Measurements from ENCODE around the gene PRKAR1B. TPM values are rescaled to one million over a fixed set of nuclear protein-coding genes. Genes with fewer than 3 reads are reported as not detected.

The PRKAR1B gene
- total RNA-seq, 2 experiments from 2014 or later: 48.7 to 49.9 TPM

GRCh38 chr7:564176-564865 is 162.8 kb downstream of the PRKAR1B start:
- CTCF ChIA-PET: no interaction called here

GRCh38 chr7:563629-564170 is 163.4 kb downstream of the PRKAR1B start:
- H3K4me1 Mint-ChIP-seq (ENCODE audit: low read depth): peaks cover 9% of the 10 kb centered on the region
- H3K9me3 Mint-ChIP-seq: peaks cover 5% of the 10 kb centered on the region
- no peak for ATAC-seq
- H3K36me3 Mint-ChIP-seq (ENCODE audit: low read depth): peaks cover 17% of the 10 kb centered on the region
- CTCF ChIA-PET: no interaction called here
- H3K27me3 Mint-ChIP-seq: no peaks in the 10 kb centered on the region
- no peak overlapping the region for H3K4me3 Mint-ChIP-seq
- no peak for TF ChIP-seq CTCF (IDR thresholded peaks at IDR 0.05)
- H3K27ac Mint-ChIP-seq: no peak overlapping the region
- intact Hi-C loops (cut with micrococcal nuclease): no loop called here
- POLR2A ChIA-PET: no interaction called here
- no peak for DNase-seq

More at GRCh38 chr7:564176-564865, 162.8 kb downstream of the PRKAR1B start:
- H3K27me3 Mint-ChIP-seq: no peaks in the 10 kb centered on the region
- H3K27ac Mint-ChIP-seq: no peak overlapping the region
- no peak for ATAC-seq
- DNase-seq: no peak
- H3K36me3 Mint-ChIP-seq (ENCODE audit: low read depth): peaks cover 17% of the 10 kb centered on the region
- intact Hi-C loops (cut with micrococcal nuclease): no loop called here
- peaks cover 9% of the 10 kb centered on the region for H3K4me1 Mint-ChIP-seq (ENCODE audit: low read depth)
- TF ChIP-seq CTCF (IDR thresholded peaks at IDR 0.05): no peak
- POLR2A ChIA-PET: no interaction called here
- no peak overlapping the region for H3K4me3 Mint-ChIP-seq
- peaks cover 5% of the 10 kb centered on the region for H3K9me3 Mint-ChIP-seq

GRCh38 chr7:562789-563628 is 164.1 kb downstream of the PRKAR1B start:
- Mint-ChIP-seq H3K27me3 (no peaks in the 10 kb centered on the region), H3K4me1 (ENCODE audit: low read depth) (peaks cover 9% of the 10 kb centered on the region), H3K9me3 (peaks cover 5% of the 10 kb centered on the region), H3K36me3 (ENCODE audit: low read depth) (peaks cover 14% of the 10 kb centered on the region), H3K4me3 (no peak overlapping the region), H3K27ac (peak overlapping the region; percentile 21)
- ChIA-PET CTCF (no interaction called here), POLR2A (no interaction called here)
- TF ChIP-seq CTCF (IDR thresholded peaks at IDR 0.05): no peak
- intact Hi-C loops (cut with micrococcal nuclease): no loop called here
- DNase-seq (no peak), ATAC-seq (no peak)

- H3K4me3 Mint-ChIP-seq: no peak overlapping the region
These were observed 164.8 kb downstream of the PRKAR1B start for GRCh38 chr7:562374-562675.

More at GRCh38 chr7:562374-562675, 164.8 kb downstream of the PRKAR1B start:
- DNase-seq: no peak
- no peak for TF ChIP-seq CTCF (IDR thresholded peaks at IDR 0.05)
- H3K36me3 Mint-ChIP-seq (ENCODE audit: low read depth): peaks cover 14% of the 10 kb centered on the region
- CTCF ChIA-PET: no interaction called here
- H3K4me1 Mint-ChIP-seq (ENCODE audit: low read depth): peaks cover 9% of the 10 kb centered on the region
- peaks cover 5% of the 10 kb centered on the region for H3K9me3 Mint-ChIP-seq
- intact Hi-C loops (cut with micrococcal nuclease): no loop called here
- H3K27me3 Mint-ChIP-seq: no peaks in the 10 kb centered on the region
- ATAC-seq: no peak
- H3K27ac Mint-ChIP-seq: no peak overlapping the region
- POLR2A ChIA-PET: no interaction called here
